HG02678 (cell line): ENCODE measurements around the gene IFNAR2.
"Not testable (repeated sequence)": the region's sequence is repeated elsewhere in the genome, so short reads cannot be mapped to it uniquely, and the experiment has no call there.

ENCODE experiments used
- ATAC-seq: cut with Tn5 transposase; IDR thresholded peaks from one replicate; pipeline ENCODE4 v1.9.1; 2021; ENCODE audit warnings: mild to moderate bottlenecking, moderate library complexity; ENCODE audit not compliant: unreplicated experiment

Gene IFNAR2

DNA sequence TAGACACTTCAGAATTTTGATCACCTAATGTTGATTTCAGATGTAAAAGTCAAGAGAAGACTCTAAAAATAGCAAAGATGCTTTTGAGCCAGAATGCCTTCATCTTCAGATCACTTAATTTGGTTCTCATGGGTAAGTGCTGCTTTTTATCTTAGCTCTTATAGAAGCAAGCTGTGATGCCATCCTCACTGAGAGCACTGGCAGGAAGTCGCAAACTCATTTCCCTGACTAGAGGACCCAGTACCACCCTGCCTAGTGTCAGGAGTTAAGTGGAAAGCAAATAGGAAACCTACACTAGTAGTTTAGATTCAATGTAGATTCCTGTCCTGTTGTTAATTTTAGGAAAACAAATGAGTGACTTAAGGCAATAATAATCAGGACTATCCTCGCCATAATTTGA is 12.1 kb downstream of the IFNAR2 start:
- ATAC-seq = no peak

DNA sequence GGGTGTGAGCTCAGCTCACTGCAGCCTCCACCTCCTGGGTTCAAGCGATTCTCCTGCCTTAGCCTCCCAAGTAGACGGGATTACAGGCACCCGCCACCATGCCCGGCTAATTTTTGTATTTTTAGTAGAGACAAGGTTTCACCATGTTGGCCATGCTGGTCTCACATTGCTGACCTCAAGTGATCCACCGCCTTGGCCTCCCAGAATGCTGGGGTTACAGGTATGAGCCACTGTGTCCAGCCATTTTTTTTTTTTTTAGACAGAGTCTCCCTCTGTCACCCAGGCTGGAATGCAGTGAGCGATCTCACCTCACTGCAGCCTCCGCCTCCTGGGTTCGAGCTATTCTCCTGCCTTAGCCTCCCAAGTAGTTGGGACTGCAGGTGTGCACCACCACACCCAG is 13.1 kb downstream of the IFNAR2 start:
- ATAC-seq = not testable (repeated sequence)

DNA sequence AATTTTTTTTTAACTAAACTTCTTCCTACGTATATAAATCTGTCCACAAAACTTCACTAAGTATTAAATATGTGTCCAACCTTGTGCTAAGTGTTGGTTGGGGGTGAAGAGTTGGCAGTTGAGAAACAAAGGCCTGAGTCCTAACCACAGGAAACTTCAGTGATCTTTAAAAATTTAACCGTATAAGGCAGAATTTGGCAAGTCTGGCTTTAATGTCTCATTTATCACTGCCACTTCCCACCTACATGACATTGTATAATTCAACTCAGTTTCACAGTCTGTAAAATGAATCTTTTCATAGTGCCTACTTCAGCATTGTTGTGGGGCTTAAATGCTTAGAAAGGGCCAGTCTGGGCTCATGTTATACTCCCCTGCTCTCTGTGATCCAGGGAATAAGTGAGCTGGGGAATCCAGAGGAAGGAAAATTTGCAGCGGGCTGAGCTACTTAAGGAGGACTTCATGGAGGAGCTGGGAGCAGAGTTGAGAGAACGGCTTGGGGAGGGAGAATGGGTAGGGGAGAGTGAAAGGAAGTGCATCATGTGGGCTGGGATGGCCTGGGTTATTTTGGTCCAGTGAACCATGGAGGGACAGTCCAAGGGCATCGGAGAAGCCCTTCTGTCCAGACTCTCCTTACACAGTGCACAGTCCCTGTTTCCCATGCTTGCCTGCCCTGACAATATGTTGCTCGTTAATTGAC is 14.5 kb downstream of the IFNAR2 start:
- no peak for ATAC-seq

DNA sequence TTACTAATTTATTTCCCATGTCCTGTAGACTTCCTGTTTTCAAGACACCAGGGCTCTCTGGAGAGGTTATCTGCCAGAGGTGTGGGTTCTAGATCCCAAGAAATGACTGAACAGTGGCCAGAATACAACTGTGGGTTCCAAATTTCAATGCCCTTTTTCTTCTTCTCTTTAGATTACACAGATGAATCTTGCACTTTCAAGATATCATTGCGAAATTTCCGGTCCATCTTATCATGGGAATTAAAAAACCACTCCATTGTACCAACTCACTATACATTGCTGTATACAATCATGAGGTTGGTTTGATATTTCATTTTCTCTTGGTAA is 15.0 kb downstream of the IFNAR2 start:
- ATAC-seq = no peak

DNA sequence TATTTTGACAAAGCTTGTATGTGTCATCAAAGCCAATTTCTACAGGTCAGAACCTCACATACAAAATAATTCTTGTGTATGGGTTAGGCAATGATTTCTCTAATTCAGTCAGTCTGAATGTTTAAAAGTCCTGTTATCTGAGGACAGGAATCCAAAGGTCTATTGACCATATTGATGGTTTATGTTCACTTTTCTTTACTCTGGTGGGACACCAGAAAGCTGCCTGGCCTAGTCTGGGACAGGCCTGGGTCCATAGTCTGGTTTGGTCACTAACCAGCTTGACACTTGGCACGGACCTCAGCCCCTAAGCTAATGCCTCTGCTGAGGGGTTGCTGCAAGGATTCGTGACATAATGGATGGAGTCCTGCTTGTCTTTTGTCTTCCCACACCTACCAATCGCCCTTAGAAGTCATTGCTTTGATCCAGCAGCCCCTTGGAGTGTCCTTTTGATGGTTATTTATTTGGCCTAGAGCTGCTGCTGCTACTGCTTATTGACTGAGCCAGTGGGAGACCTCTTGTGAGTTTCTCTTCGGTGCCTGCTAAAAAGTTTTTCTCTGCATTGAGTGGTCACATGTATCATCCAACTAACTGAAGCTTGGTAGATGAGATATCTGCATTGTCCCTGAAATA is 15.7 kb downstream of the IFNAR2 start:
- ATAC-seq = no peak

DNA sequence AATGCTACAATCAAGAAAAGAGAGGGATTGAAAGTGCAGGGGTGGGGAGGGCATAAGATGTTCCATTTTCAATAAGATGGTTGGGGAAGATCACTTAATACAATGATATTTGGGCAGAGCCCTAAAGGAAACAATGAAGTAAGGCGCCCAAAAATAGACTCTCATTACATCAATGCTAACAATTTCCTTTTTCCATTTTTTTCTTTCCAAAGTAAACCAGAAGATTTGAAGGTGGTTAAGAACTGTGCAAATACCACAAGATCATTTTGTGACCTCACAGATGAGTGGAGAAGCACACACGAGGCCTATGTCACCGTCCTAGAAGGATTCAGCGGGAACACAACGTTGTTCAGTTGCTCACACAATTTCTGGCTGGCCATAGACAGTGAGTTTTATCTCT is 16.8 kb downstream of the IFNAR2 start:
- ATAC-seq = no peak

DNA sequence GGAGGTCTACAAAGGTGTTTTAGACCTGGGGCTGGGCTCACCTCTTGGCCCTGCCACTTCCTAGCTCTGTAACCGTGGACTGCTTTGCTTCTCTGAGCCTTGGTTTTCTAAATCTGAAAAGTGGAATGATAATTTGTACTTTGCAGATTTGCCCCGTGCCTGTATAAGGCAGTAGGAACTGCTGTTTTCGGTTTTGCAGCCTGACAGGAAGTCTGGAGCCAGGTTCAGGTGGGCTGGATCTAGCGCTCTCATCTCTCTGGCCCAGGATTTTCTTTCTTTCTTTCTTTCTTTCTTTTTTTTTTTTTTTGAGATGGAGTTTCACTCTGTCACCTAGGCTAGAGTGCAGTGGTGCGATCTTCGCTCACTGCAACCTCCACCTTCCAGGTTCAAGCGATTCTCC is 17.2 kb downstream of the IFNAR2 start:
- ATAC-seq = no peak

DNA sequence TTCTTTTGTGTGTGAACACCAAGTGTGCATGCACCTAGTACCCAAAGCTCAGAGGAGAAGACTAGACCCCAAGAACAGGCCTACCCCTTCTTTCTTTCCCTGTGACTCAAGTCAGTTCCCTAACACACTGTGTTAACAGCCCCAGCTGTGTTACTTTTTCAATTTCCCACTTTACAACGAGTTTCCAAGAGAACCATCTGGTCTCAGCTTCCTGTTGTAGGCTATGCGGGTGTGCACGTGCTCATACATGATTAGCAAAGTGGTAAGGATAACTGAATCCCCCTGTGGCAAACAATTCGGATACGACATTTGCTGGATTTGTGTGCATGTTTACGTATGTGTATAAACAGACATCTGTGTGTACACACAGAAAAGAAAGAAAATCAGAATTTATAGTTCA is 17.9 kb downstream of the IFNAR2 start:
- ATAC-seq = no peak

DNA sequence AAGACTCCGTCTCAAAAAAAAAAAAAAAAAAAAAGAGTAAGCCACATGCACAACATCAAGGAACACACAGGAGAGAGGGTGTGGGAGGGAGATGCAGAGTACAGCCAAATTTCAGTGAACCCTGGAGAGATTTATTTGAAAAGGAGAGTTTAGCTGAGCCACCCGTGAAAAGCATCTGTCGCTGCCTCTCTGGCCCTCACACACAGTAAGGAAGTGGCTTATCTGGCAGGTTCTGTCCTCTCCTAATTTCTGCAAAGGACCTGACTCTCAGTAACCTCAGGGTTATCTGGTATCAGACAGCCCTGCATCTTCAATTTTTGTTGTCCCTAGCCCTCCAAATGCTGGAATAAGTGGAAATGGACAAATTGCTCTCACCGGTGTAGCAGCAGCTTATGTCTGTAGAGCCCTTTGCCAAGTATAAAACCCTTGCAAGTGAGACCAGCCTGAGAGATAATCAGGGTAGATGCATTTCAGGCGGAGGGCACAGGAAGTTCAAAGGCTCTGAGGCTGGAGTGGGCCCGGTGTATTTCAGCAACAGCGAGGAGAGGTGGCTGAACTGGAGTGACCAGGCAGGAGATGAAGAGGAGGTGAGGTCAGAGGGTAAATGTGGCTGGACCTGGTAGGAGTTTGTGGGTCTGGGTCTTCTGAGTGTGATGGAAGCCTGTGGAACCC is 19.7 kb downstream of the IFNAR2 start:
- no peak for ATAC-seq

DNA sequence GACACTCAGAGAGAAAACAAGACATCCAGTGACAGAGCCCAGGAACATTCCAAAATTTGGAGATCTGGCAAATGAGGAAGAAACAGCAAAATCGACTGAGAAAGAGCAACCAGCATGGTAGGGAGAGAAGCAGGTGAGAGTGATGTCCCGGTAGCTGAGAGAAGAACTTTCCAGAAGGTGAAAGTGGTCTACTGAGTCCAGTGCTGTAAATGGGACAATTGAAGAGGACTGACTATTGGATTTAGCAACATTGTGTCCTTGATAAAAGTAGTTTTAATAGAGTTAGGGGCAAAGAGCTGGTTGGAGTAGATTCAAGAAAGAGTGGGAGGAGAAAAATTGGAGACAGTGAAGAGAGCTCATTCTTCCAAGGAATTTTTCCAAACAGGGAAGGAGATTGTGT is 21.4 kb downstream of the IFNAR2 start:
- ATAC-seq = no peak

DNA sequence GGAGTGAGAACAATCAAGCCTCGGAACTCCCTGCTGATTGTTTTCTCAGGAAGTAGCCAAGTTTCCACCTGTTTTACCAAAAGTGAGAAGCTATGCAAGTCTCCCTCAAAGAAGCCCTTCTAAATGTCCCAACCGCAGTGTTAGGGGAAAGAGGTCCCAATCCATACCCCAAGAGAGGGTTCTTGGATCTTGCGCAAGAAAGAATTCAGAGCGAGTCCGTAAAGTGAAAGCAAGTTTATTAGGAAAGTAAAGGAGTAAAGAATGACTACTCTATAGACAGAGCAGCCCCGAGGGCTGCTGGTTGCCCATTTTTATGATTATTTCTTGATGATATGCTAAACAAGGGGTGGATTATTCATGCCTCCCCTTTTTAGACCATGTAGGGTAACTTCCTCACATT is 23.6 kb downstream of the IFNAR2 start:
- ATAC-seq = not testable (repeated sequence)

DNA sequence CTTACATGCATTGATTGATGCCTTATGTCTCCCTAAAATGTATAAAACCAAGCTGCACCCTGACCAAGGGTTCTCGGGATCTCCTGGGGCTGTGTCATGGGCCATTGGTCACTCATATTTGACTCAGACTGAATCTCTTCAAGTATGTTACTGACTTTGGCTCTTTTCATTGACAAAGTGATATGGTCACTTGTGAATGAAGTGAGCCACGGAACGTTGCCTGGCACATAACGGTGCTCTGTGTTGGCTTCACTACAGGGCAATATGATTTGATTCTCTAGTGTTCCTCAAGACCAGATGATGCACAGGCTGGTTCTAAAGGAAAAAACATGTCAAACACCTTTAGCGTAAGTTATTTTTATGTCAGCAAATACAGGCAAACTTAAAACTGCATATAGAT is 25.0 kb downstream of the IFNAR2 start:
- ATAC-seq = no peak

DNA sequence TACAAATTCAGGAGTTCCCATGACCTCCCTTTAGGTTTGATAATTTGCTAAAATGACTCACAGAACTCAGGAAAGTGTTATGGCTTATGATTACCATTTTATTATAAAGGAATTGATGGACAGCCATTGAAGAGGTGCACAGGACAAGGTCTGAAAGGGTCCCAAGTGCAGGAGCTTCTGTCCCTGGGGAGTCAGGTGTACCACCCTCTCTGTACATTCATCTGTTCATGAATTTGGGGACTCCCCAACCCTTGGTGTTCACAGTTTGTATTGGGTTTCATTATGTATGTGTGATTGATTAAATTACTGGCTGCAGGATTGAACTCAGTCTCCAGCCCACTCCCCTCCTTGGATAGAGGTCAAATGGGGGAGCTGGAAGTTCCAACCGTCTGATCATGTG is 25.7 kb downstream of the IFNAR2 start:
- no peak for ATAC-seq

DNA sequence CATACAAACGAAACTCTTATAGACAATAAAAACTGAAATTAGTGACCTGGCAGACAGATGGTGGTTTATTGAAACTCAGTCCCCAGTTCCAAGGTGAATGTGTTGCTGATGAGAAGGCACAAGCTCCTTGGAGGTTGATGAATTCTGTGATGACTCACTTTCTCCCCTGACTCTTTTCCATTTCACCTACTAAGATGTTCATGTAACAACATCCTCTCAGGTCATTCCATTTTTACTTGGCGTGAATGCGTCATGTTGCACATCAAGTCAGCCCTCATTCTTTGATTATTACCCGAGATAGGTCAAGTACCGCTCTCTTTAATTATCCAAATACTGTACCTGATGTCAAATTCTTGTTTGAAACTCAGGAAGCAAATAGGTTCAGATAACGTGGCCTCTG is 26.3 kb downstream of the IFNAR2 start:
- ATAC-seq = no peak

DNA sequence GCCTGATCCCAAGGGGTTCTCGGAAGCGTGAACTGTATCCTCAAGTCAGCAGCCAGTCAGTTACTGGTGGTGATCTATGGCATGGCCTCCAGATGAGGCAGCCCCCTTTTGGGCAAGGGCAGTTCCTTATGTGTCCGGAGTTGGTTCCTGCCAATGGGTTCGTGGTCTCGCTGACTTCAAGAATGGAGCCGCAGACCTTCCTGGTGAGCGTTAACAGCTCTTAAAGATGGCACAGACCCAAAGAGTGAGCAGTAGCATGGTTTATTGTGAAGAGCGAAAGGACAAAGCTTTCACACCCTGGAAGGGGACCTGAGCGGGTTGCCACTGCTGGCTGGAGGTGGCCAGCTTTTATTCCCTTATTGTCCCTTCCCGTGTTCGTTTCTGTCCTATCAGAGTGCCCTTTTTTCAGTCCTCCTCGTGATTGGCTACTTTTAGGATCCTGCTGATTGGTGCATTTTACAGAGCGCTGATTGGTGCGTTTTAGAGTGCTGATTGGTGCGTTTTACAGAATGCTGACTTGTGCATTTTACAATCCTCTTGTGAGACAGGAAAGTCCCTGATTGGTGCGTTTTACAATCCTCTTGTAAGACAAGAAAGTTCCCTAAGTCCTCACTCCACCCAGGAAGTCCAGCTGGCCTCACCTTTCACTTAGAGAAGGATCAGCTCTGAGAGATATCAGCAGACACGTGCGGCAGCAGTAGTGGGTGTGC is 27.5 kb downstream of the IFNAR2 start:
- ATAC-seq = no peak

DNA sequence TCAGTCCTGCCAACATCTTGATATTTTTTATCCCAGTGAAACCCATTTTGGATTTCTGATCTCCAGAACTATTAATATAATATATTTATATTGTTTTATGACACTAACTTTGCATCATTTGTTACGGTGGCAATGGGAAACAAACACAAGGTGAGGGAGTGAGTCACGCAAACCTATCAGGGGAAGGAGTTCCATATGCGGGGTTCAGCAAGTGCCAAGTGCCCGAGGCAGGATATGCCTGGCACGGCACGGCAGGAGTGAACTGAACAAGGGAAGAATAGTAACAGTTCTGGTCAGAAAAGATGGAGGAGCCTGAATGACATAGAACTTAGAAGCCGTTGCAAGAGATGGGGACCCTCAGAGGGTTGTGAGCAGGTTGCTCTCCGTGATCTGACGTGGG is 28.7 kb downstream of the IFNAR2 start:
- ATAC-seq = no peak

DNA sequence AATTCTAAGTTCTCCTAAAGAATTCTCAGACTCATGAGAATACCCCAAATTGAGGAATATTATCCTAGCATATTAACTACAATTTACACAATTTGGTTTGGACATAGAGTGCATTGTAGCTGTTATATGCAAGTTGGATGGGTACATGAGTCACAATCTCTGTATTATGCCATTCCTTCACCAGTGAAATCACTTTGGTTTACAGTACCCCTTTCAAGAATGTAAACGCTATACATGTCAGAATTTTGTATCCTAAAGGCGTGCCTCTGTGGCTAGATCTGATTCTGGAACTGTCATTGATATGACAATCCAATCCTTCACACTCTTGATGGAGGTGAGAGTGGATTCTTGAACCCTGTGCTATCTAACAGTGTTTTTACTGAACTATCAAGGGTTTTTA is 29.7 kb downstream of the IFNAR2 start:
- ATAC-seq = no peak

DNA sequence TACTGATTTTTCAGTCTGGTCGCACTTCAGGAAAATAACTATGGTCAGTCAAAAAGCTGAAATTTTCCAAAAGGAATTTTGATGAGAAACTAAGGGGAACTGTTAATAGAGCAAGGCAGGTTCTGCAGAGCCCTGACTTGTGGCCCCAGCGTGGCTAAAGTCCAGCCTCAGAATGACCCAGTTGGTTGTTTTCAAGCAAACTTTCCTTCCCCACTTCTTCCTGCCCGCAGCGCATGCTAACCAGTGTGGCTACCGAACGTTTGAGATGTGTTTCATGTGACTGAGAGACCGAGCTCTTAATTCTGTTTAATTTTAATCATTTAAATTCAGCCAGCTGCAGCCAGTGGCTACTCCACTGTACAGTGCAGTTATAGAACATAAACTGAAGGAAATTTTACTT is 30.3 kb downstream of the IFNAR2 start:
- ATAC-seq = no peak

DNA sequence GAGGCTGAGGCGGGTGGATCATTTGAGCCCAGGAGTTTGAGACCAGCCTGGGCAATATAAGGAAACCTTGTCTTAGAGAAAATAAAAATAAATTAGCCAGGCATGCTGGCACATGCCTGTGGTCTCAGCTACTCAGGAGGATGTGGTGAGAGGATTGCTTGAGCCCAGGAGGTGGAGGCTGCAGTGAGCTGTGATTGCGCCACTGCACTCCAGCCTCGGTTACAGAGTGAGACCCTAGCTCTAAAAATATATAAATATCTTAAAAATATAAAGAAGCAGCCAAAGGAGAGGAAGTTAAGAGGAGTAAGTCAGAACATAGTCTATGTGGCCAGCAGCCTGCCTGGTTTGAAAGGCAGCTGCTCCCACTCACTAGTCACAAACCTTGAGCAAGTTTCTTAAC is 31.9 kb downstream of the IFNAR2 start:
- no peak for ATAC-seq

DNA sequence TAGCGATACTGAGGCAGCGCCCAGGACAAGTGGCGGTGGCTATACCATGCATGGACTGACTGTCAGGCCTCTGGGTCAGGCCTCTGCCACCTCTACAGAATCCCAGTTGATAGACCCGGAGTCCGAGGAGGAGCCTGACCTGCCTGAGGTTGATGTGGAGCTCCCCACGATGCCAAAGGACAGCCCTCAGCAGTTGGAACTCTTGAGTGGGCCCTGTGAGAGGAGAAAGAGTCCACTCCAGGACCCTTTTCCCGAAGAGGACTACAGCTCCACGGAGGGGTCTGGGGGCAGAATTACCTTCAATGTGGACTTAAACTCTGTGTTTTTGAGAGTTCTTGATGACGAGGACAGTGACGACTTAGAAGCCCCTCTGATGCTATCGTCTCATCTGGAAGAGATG is 33.2 kb downstream of the IFNAR2 start:
- no peak for ATAC-seq

DNA sequence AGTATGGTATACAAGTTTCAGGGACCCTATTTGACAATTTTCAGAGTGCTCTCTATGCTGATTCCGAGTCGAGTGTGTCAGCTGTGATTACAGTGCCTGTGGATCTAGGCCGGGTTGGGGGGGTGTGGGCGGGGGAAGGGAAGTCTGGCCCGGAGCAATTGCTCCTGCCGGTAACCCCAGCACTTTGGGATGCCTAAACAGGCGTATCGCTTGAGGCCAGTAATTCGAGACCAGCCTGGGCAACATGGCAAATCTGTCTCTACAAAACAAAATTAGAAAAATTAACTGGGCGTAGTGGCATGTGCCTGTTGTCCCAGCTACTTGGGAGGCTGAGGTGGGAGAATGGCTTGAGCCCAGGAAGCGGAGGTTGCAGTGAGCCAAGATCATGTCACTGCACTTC is 34.8 kb downstream of the IFNAR2 start:
- no peak for ATAC-seq

DNA sequence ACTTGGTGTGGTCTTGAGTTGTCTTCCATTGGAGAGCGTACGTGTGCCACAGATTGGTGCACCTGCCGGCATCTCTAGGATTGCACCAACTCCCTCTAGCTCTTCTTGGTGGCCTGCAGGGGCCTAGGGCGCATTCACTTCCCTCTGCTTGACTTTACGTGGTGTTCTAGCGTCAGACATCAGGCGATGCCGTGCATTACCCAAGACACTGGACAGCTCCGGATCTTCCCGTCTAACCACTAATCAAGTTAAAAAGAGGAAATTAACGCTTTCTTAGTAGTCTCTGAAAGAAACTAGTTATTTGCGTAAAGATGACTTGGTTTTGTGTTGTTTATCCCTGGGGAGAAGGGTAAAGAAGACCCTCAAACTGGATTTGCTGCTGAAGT is 35.9 kb downstream of the IFNAR2 start:
- ATAC-seq = no peak
